ENCODE data around the gene SCGB1A1.

The SCGB1A1 gene

DNA sequence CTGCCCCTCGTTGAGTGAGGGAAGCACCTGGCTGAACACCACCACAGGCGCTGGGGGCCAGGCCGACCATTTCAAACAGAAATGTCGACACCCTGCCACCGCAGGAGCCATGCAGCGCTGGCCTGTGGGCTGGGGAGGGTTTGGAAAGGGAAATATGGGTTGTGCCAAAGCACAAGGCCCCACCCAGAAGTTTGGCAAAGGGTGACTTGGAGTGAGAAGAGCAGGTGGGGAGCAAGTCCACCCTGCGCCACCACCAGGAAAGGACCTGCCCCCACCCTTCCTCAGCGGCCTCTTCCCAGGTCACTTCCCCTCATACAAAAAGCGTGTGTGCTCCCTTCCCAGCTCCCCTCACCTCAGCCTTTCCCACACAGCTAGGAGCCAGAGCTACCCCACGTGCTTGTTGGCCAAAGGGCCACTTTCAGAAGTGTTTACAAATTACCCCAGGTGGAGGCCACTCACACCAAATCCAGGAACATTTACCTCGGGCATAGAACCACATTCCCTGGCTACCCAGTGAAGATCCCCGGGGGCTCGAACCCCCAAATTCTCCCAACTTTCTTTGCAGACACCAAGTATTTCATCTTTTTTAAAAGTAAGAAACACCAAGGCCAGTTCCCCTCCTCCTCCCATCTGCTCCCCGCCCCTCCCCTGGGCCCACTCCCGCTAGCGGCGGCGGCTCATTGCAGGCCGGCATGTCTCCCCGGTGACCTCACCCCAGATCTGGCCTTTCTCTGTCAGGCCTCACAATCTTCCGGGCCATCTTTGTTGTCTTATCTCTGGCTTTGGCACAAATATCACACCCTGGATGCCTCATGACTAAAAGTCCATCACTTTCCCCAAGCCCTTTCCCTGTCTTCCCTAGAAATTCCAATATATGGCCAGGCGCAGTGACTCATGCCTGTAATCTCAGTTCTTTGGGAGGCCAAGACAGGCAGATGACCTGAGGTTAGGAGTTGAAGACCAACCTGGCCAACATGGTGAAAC lies 20.5 kb upstream of the SCGB1A1 start:
- no peak for DNase-seq

DNA sequence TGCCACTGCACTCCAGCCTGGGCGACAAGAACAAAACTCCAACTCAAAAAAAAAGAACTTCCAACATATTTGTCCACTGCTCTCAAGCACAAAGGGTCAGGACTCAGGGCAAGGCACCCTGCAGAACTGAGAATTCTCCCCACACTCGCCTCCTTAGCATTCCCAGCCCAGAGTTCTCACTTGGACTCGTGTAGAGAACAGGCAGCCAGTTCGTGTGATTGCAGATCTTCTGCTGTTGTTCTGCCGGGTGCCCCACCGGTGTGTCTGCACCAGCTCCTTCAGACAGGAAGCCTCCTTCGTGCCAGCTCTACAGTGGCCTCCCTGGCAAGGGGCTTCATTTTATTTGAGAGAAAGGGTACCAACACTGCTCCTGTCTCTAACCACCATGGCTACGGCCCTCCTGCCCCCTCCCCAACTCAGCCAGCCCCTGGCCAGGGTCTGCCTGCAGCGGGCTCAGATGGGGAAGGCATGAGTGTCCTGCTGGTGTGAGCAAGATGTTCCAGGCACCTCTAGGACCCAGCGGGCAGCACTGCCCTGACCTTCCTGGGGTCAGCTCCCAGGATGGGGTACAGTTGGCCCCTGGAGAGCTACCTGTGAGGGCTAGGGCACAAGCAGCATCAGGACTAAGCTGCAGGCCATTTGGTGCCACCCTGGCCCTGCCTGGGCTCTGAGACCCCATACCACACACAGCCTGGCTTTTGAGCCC lies 19.5 kb upstream of the SCGB1A1 start:
- DNase-seq: no peak

DNA sequence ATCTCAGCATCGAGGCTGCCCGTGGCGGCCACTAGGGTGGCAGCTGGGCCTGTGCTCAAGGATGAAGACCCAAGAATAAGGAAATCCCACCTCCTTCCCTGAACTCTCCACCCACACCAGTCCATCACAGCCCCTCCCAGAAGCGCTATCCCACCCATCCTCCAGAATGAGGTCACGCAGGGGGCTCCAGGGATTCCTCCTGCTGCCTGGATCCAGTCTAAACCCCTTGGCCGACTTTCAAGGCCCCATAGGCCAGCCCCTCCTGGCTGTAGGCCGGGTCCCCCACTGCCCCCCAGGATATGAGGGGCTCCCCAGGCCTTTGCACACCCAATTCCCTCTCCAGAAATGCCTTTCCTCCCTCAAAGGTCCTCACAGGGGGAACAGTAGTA lies 19.0 kb upstream of the SCGB1A1 start:
- DNase-seq: no peak

DNA sequence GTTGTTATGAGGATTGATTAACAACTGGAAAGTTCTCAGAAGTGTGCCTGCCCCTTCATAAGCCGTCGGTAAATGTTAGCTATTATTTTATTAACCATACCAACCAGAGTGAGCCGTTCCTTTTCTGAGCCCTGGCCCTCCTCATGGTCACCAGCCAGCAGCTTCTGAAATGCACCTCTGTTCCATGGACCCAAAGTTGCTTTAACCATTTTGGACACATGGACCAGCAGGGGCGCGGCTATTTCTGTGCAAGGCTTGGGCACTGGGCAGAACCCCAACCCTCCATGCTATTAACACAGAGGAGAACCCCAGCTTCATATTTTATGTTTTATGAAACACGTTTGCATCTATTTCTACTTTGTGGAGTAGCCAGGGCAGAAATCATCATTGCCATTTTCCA lies 18.6 kb upstream of the SCGB1A1 start:
- DNase-seq: no peak

DNA sequence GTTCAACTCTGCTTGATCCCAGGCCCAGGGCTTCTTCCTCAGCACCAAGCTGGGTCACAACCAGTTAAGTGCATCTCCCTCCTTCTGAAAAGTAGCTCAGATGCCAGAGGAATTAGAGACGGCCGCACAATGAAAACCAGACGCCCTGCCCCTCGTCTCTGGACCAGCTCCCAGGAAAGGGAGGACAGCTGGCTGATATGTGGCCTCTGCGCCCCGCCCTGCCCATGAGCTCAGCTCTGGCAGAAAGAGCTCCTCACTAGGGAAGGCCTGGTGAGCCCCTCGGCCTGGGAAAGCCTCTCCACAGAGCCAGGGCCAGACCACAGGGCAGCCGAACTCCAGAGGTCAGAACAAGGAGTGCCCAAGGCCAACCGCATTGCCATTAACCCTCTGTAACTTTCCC lies 18.1 kb upstream of the SCGB1A1 start:
- no peak for DNase-seq

DNA sequence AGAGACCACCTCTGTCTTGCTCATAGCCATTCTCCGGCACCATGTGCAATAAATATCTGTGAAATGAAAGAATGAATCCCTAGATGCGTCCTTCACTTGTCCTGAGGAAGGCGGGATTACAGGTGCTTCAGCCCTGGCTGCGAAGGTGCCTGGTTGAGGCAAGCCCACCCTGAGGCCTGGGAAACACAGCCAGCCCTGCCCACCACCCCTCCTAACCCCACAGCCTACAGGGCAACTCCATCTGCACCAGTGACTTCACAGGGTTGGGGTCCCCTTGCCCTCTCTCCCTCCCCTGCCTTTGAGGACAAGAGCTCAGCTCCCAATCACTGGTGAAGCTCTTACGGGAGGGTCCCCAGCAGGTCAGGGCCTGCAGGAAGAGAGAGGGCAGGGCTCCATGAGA lies 17.5 kb upstream of the SCGB1A1 start:
- DNase-seq: no peak

DNA sequence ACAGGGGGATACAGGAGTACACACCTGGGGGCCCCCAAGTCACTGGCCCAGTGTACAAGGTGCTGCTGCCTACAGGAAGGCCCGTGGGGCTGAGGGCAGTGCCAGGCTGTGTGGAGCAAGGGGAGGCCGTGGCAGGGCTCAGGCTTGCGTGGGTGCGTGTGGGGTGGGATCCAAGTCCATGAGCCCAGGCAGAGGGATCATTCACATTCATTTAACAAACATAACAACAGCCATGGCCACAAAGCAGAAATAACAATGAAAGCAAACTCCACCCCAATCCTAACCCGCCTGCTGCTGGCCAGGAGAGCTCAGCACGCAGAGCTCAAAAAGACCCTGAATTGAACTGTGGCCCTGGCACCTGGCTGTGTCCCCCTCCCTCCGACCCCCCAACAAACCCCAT lies 17.0 kb upstream of the SCGB1A1 start:
- DNase-seq: no peak

DNA sequence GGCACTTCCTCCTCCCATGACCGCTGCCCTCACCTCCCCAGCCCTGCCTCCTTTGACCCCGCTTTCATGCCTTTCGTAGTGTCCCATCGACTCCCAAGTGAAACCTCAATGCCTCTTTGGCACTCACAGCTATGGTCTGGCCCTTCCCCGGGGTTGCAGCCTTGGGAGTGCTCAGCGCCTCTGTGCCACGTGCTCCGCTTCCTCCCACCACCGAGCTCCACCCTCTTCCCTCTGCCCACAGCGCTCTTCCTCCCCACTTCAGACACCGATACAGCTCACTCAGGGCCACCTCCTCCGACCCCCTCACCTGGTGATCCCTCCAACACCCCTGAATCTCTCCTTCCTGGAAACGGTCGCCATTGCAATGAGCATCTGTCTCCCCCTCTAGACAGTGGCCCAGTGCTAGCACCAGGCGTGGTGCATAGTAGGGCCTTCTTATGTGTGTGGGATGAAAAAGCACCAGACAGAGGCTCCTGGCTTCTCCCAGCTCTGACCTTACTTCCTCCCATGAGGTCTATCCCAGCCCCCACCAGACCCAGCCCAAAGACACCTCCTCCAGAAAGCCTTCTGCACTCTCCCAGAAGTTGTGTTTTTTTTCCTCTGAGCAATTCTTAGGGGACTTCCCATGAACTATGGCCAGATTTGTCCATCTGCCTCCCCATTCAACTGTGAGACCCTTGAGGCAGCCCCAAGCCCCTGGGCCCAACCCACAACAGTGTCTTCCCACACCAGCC lies 16.4 kb upstream of the SCGB1A1 start:
- DNase-seq: no peak

DNA sequence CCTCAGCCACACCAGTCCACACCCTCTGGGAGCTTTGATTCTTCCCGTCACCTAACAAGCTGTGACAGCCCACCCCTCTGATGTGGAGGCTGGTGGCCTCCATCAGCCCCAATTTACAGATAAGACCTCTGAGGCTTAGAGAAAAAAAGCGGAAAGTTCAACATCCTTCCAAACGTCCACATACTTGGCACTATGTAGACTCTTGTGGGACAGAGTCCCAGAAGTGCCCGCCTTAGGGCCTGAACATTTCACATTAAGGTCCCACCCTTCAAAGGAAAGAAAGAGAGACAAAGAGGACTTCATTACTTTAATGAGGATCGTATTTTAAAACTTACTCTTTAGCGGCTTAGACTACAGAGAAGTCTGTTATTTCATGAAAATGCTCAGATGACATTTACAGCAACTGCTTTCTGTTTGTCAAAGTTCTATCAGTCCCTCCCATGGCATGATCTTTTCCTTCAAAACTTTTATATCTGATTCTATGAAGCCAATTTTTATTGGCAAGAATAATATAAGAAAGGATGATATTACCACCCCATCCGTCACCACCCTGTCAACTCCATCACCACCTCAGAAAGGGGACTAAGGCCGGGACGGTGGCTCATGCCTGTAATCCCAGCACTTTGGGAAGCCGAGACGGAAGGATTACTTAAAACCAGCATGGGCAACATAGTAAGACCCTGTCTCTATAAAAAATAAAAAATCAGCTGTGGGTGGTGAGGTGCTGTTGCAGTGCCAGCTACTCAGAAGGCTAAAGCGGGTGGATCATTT lies 15.7 kb upstream of the SCGB1A1 start:
- no peak for DNase-seq

DNA sequence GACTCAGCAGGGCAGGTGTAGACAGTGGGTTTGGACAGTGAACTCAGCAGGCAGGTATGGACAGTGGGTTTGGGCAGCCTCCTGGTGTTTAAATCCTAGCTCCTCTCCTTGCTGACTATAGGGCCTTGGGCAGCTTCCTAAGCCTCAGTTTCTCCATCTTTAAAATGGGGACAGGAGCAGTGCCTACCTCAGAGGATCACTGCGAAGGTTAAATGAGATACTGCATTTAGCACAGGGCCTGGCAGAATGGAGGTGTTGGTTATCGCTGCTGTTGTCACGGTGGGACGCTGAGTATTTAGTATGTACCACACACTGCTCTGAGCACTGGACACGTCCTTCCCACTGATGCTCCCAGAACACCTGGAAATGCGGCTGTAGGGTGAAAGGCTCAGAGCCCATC lies 14.4 kb upstream of the SCGB1A1 start:
- DNase-seq: no peak

DNA sequence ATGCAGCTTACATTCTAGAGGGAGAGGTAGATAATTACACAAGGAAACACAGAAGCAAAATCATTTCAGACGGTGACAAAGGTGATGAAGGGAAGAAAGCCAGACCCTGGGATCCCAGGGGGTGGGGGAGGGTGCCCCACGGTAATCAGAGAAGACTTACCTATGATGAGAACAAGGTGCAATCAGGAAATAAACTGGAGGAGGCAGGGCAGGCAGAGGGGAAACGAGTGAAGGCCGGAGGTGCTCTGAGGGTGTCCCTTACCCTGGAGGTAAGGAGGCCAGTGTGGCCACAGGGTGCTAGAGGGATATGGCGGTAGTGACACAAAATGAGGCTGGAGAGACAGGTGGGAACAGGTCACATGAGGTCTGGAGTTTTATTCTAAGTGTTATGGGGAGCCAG lies 13.9 kb upstream of the SCGB1A1 start:
- DNase-seq: no peak

DNA sequence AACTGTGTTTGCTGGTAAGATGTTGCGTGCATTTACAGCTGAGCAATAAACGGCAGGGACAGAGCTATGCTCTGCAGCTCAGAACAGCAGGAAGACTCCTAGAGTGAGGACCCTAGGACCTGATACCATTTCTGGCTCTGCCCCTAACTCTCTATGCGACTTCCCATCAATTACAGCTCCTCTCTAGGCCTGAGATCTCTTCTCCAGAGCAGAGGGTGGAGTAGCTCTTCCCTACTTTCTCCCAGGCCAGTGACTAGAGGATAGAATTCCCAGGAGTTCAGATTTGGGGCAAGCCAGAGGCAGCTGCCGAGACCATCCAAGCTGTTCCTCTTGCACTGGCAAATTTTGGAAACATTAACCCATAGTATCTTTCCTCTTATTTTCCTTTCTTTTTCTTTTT lies 12.8 kb upstream of the SCGB1A1 start:
- no peak for DNase-seq

DNA sequence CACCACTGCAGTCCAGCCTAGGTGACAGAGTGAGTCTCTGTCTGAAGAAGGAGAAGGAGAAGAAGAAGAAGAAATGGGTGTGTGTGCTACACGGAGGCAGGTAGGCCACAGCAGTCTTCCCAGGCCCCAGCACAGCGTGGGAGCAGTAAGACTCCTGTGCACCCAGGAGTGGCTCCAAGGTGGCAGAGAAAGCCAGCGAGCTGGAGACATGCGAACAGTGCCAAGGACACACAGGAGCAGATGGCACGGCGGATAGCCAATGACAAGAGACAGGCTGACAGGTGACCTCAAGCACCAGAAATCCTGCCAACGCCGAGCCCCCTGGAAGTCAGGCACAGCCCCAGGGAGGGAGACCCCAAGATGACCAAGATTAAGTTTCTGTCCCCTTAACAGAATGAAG lies 9.0 kb upstream of the SCGB1A1 start:
- DNase-seq: no peak

DNA sequence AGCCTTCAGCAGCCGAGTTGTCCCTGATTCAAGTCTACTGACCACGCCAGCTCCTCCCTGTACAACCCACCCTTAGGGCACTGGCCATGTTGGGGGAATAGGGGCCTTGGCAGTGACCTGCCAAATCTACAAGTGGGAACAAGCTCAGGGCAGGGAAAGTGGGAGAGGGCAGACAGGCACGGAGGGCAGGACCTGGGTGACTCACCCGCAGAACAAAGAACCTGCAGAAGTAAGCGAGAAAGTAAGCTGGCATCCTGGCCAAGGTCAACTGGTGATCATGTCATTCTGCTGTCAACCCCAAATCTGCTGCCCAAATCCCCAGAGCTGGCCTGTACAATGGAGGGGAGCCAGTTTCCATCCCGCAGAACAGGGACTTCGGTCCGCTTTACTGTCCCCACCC lies 7.9 kb upstream of the SCGB1A1 start:
- DNase-seq: no peak

DNA sequence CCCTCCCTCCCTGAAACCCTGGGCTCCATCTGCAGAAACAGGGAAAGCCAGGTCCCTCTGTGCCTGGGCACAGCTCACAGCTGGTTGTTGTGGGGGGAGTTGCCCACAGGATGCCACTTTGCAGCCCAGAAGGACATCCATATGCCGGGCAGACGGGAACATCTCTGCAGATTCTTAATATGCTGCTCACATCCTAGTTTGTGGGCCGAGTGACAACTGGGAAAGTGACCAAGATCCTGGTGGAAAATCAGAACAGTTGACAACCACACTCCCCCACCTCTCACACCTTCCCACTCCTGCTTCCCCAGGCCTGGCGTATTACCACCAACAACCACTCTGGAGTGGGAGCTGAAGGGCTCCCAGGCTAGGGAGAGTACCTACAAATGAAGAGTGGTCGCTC lies 7.3 kb upstream of the SCGB1A1 start:
- DNase-seq: no peak

DNA sequence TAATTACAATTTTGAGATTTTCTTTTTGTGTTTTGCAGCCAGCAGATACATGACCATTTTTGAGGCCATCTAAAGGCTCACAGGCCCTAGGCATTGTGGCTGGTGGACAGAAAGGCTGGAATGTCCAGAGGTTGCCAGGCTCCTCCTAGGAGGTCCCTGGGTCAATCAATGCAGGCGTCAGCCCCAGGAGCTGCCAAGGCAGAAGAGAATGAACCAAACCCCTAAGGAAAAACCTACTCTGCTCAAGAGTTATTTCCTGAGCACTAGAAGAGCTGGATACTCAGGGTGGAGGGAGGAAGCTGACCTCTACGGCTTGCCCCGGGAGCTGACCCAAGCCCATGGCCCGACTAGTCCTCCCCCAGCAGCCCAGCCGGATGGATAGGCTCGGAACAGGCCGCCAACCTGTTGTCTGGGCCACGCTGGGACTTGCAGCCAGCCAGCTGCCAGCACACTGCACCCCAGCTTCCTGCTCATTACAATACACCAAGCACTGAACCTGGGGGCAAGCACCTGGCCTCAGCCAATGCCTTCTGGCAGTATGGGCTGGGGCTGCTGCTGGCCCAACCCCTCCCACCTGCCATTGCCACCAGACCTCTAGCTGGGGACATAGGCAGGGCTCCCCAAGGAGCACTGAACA lies 5.7 kb upstream of the SCGB1A1 start:
- no peak for DNase-seq

DNA sequence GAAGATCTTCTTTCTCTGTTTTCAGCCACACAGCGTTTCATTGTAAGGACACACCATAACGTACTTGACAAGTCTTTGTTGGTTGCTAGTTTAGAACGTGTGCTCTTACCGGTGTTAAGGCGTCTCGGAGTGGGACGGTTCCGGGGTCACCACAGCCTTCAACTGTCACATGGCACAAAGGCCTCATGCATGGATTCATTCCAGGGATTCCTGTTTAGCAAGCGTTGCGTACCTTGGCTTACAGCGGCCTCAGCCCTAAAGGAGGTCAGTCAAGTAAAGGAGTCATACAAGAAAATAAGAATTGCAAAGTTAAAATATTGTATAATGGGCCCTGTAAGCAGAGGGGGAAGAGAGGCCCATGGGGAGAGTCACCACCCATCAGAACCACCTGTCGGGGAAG lies 2.2 kb upstream of the SCGB1A1 start:
- no peak for DNase-seq

DNA sequence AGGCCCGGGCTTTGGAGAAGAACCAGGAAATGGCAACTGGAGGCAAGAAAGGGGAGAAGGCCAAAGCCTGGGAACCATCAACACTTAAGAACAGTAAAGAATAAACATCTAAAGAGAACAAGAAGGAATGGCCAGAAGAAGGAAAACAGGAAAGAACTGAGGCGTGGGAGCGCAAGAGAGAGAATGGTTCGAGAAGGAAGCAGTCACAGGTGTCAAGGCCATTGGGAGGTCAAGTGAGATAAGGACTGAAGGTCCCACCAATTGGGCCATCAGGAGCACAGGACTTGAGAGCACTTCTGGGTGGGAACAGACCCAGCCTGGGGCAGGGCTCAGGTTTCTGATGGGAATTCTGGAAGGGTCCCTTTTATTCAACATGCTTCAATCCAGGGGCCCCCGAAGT lies 697 bp upstream of the SCGB1A1 start:
- DNase-seq: no peak

DNA sequence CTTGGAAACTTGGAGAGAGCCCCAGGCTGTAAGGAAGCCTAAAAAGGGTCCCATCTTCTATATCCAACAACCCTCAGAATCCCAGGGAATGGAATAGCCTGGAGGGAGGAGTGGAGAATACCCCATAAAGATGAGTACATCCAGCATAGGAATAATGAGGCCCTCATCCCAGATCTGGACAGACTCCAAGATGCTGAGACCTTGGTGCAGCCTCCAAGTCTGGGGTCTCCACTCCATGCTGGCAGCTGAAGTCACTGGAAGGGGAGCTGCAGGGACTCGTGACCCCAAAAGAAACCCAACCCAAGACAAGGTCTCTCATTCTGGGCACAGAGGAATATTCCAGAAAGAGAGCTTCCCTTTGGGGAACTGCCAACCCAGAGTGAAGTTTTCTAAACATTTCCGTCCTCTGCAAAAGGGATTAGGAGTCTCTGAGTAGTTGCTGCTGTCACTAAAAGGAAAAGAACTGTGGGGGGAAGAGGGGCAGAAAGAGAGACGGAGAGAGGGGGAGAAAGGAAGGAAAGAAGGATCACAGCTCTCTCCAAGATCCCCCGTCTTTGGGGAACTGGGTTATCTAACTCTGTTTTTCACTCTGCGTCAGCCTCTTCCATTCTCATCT lies 589 bp downstream of the SCGB1A1 start:
- no peak for DNase-seq

DNA sequence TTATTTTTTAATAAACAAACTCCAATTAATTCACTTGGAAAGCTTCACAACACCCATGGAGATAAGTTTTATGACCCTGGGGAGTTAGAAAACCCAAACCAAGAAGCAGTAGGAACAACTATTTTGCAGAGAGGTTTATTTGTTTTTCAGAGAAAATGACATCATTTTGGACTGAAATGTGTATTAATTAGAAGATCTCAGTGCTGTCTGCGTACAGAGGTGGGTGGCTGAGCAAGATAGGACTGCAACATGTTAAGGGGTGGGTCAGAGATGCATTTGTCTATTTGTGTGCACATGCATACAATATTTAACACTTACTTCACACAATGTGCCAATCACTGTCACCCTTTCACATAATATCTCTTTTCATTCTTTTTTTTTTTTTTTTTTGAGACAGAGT lies 1.1 kb downstream of the SCGB1A1 start:
- DNase-seq: no peak

DNA sequence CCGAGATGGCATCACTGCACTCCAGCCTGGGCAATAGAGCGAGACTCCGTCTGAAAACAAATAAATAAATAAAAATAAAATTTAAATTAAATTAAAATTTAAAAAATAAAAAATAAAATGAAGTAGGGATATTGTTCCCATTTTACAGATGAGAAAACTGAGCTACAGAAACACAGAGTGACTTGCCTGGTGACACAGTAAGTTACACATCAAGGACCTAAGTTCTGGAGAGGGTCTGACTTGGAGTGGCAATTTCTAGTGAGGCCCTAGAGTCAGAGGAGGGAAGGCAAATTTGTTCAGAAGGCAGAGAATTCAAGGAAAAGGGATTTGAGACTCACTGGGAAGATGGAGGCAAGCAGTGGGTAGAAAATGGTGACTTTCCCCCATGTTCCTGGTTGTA lies 2.0 kb downstream of the SCGB1A1 start:
- DNase-seq: no peak

DNA sequence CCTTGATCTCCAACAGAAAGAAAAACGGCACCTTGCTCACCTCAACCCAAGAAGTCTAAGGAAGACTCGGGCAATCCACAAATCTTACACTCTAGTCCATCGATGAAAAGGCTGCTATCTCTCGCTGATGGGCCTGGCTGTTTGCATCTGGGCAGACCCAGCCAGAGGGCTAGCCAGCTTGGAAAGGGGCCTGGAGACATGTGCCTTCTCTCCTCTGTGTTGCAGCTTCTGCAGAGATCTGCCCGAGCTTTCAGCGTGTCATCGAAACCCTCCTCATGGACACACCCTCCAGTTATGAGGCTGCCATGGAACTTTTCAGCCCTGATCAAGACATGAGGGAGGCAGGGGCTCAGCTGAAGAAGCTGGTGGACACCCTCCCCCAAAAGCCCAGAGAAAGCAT lies 3.2 kb downstream of the SCGB1A1 start:
- no peak for DNase-seq

Data from GDM1 (cell line).